ENCODE results near the gene PARP4.

Gene PARP4

DNA sequence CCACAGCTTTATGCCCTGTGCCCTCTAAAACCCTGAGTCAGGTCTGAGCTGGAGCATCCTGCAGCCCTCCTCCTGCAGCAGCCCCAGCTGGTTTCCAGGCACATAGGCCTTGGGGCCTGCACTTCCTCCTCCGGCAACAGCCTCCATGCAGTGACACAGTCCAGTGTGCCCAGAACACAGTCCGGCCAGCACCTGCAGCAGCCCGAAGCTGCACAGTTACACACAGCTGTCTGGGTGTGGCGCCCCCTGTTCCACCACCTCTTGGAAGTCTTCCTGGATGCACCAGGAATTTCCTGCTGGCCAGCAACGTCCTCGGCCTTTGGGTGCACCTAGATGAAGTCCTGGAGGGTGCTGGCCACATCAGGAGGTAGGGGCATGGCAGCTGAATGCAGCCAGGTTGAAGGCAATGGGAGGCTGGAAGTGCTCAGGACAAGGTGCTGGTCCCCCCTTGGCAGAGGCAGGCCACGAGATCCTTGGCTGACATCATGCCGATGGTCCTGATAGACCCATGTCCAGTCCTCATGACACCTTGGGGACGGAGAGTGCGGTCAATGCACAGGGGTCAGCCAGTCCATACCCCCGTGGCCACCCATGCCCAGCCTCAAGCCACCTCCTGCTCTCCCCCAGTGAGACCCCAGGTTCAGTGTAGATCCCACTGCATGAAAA lies 27.1 kb upstream of the PARP4 start:
- H3K9ac ChIP-seq (ENCODE audit: low read length): no peak overlapping the region
- no peaks in the 10 kb centered on the region for H3K9me2 ChIP-seq (replicated peaks; ENCODE audit: insufficient read depth, low read length)
- no peaks in the 10 kb centered on the region; the same call in 1 of the 2 replicates for H4K20me1 ChIP-seq (ENCODE audit: low read depth, low read length)
- H3F3A ChIP-seq (ENCODE audit: insufficient read depth): no peaks in the 10 kb centered on the region
- H3K36me3 ChIP-seq (ENCODE audit: low read length): no peaks in the 10 kb centered on the region
- no peaks in the 10 kb centered on the region for H3K27me3 ChIP-seq (ENCODE audit: low read length)
- no peak overlapping the region for H2AFZ ChIP-seq (ENCODE audit: low read depth, low read length, severe bottlenecking)
- H3K79me2 ChIP-seq (ENCODE audit: insufficient read depth, low read length): no peaks in the 10 kb centered on the region
- no peak overlapping the region for H3K4me3 ChIP-seq (ENCODE audit: insufficient read depth, low read length, poor library complexity, severe bottlenecking)
- H3K4me2 ChIP-seq (ENCODE audit: low read depth, low read length, poor library complexity, severe bottlenecking): no peak overlapping the region
- TF ChIP-seq EZH2phosphoT487 (conservative IDR thresholded peaks at IDR 0.05; ENCODE audit: low read length) (no peak), CTCF (IDR thresholded peaks at IDR 0.05; ENCODE audit: insufficient read depth, low read length, poor library complexity, severe bottlenecking) (no peak)
- H3K27ac ChIP-seq (ENCODE audit: low read depth, low read length): no peak overlapping the region
- H3K9me3 ChIP-seq (ENCODE audit: insufficient read depth, low read length): no peaks in the 10 kb centered on the region

GRCh38 chr13:24529478-24529877 lies 16.9 kb upstream of the PARP4 start:
- no peaks in the 10 kb centered on the region for H3K36me3 ChIP-seq (ENCODE audit: low read length)
- H4K20me1 ChIP-seq (ENCODE audit: low read depth, low read length): no peaks in the 10 kb centered on the region
- H3K79me2 ChIP-seq (ENCODE audit: insufficient read depth, low read length): no peaks in the 10 kb centered on the region
- H2AFZ ChIP-seq (ENCODE audit: low read depth, low read length, severe bottlenecking): no peak overlapping the region
- no peak overlapping the region for H3K9ac ChIP-seq (ENCODE audit: low read length)
- TF ChIP-seq CTCF (IDR thresholded peaks at IDR 0.05; ENCODE audit: insufficient read depth, low read length, poor library complexity, severe bottlenecking) (no peak), EZH2phosphoT487 (conservative IDR thresholded peaks at IDR 0.05; ENCODE audit: low read length) (no peak)
- H3K9me2 ChIP-seq (replicated peaks; ENCODE audit: insufficient read depth, low read length): no peaks in the 10 kb centered on the region
- no peak overlapping the region for H3K4me3 ChIP-seq (ENCODE audit: insufficient read depth, low read length, poor library complexity, severe bottlenecking)
- no peaks in the 10 kb centered on the region for H3K27me3 ChIP-seq (ENCODE audit: low read length)
- H3K27ac ChIP-seq (ENCODE audit: low read depth, low read length): no peak overlapping the region
- H3K9me3 ChIP-seq (ENCODE audit: insufficient read depth, low read length): no peaks in the 10 kb centered on the region
- no peak overlapping the region for H3K4me2 ChIP-seq (ENCODE audit: low read depth, low read length, poor library complexity, severe bottlenecking)
- no peaks in the 10 kb centered on the region for H3F3A ChIP-seq (ENCODE audit: insufficient read depth)

GRCh38 chr13:24528816-24529398 lies 16.3 kb upstream of the PARP4 start:
- no peak overlapping the region for H2AFZ ChIP-seq (ENCODE audit: low read depth, low read length, severe bottlenecking)

More at GRCh38 chr13:24528816-24529398, 16.3 kb upstream of the PARP4 start:
- Histone ChIP-seq H3K27ac (ENCODE audit: low read depth, low read length) (no peak overlapping the region), H3K36me3 (ENCODE audit: low read length) (no peaks in the 10 kb centered on the region), H3K9me3 (ENCODE audit: insufficient read depth, low read length) (no peaks in the 10 kb centered on the region), H3F3A (ENCODE audit: insufficient read depth) (no peaks in the 10 kb centered on the region), H3K27me3 (ENCODE audit: low read length) (no peaks in the 10 kb centered on the region), H3K4me2 (ENCODE audit: low read depth, low read length, poor library complexity, severe bottlenecking) (no peak overlapping the region), H3K9me2 (replicated peaks; ENCODE audit: insufficient read depth, low read length) (no peaks in the 10 kb centered on the region), H4K20me1 (ENCODE audit: low read depth, low read length) (no peaks in the 10 kb centered on the region), H3K4me3 (ENCODE audit: insufficient read depth, low read length, poor library complexity, severe bottlenecking) (no peak overlapping the region), H3K79me2 (ENCODE audit: insufficient read depth, low read length) (no peaks in the 10 kb centered on the region), H3K9ac (ENCODE audit: low read length) (no peak overlapping the region)
- no peak for TF ChIP-seq CTCF (IDR thresholded peaks at IDR 0.05; ENCODE audit: insufficient read depth, low read length, poor library complexity, severe bottlenecking)
